GM21390 (cell line): ENCODE data around the gene PTH2R.
"Not testable (repeated sequence)": the region's sequence is repeated elsewhere in the genome, so short reads cannot be mapped to it uniquely, and the experiment has no call there.

ENCODE experiments used
- ATAC-seq: cut with Tn5 transposase; IDR thresholded peaks from one replicate; pipeline ENCODE4 v1.9.1; 2021; ENCODE audit not compliant: unreplicated experiment

The PTH2R gene

GRCh38 chr2:208482453-208483015 lies 75.9 kb downstream of the PTH2R start:
- not testable (repeated sequence) for ATAC-seq

DNA sequence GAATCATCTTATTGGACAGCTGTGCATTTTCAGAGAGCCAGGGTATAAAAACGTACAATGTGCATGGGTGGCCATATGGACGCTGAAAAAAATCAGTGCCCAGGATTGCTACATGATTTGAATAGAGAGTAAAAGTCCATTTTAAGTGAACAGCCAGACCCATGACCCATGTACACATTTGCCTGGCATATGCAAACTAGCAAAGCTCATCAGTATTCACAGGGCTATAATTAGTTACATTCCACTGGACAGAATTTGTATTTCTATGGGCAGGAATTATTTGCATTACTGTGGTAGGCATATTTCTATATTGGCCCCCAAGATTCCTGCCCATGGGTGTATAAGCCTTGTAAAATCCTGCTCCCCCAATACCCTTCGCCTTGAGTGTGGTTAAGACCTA lies 78.8 kb downstream of the PTH2R start:
- ATAC-seq: no peak

DNA sequence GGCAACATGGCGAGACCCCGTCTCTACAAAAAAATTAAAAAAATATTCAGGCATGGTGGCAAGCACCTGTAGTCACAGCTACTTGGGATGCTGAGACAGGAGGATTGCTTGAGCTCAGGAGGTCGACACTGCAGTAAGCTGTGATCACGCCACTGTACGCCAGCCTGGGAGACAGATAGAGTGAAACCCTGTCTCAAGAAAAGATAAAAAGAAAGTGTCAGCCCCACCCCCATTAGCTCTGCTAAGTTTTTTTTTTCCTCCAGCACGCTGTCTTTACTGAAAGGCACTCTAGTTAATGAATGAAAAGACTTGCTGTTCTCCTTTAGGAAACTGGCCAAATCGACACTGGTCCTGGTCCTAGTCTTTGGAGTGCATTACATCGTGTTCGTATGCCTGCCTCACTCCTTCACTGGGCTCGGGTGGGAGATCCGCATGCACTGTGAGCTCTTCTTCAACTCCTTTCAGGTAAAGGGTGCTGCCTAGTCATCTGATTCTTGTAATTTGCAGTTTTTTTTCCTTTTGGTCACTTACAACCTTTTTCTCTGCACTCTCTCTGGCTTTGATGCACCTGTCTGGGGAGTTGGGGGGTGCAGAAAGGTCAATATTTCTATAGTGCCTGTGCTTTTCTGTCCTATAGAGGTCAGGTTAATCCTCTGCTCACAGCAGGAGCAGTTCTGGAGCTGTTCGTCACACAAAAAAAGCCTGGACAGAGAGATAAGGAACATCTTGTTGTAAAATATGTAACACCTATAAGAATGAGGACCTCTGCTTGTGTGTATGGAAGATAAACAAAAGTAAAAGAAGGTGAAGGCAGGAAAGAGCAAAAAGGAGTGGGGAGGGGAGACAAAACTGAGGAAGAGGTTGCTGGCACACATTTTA lies 82.3 kb downstream of the PTH2R start:
- ATAC-seq: no peak

- no peak for ATAC-seq
Measured at GRCh38 chr2:208489687-208490086, 83.1 kb downstream of the PTH2R start.

DNA sequence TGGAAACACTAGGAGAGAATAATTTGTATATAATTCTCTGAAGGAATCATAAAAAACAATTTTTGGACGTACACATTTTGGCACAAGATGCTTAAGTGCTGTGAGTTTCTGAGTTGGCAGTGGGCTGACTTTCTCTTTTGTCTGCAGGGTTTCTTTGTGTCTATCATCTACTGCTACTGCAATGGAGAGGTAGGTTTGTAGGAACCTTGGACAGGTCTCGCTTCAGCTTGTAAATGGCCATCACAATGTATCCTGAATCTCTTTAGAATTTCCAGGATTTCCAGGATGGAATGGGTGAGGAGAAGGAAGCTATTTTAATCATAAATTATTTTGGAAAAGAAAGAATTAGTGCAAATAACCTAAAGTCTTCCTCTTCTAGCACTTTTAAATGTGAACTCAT lies 83.9 kb downstream of the PTH2R start:
- ATAC-seq: no peak

DNA sequence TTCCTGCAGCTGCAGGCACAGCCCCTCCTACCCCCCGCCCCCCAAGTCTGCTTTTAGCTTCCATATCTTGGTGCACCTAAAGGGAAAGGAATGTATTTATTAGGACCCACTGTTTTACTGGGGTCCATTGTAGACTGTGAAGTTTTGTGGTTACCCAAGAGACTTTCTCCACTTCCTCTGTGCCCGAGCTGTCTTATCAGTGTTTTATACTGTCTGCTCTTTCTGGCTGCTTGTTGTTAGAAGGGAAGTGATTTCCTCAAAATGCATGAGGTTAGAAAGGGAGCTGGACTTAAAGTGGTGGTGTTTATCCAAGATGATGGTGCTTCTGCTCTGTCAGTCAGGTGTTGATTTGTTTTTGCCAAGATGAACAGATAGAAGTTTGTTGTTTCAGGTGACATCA lies 85.0 kb downstream of the PTH2R start:
- no peak for ATAC-seq

- ATAC-seq: no peak
Measured at GRCh38 chr2:208492069-208492468, 85.5 kb downstream of the PTH2R start.

GRCh38 chr2:208493186-208493585 lies 86.6 kb downstream of the PTH2R start:
- ATAC-seq: no peak

- no peak for ATAC-seq
Measured at GRCh38 chr2:208496129-208496528, 89.5 kb downstream of the PTH2R start.

DNA sequence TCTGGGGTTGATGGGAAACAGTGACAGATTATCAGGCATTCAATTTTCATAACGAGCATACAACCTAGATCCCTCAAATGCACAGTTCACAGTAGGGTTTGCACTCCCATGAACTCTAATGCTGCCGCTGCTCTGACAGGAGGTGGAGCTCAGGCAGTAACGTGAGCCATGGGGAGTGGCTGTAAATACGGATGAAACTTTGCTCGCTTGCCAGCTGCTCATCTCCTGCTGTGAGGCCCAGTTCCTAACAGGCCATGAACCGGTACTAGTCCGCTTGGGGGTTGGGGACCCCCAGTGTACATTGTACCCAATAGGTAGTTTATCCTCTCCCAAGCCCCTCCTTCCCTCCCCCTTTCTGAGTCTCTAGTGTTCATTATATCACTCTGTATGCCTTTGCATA lies 94.6 kb downstream of the PTH2R start:
- no peak for ATAC-seq

- ATAC-seq: no peak
Measured at GRCh38 chr2:208502288-208502687, 95.7 kb downstream of the PTH2R start.

GRCh38 chr2:208505365-208505764 lies 98.8 kb downstream of the PTH2R start:
- not testable (repeated sequence) for ATAC-seq

GRCh38 chr2:208509586-208509985 lies 103.0 kb downstream of the PTH2R start:
- ATAC-seq: no peak

DNA sequence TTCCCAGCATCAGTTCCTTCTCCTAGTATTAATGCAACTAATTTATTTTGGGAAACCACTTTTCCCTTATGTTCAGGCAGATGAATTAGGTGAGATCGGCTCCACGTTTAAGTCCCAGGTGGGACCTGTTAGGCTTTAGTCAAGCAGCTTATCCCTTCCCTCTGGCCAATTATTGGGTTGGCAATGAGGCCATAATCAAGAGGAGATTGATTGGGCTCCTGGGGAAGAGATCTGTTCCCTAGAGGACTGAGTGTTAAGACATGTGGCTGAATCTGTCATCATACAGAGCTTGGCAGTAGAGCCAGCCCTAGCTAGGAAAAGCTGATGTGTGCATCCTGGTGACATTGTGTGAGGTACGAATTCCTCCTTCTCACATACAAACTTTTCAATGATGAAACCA lies 104.4 kb downstream of the PTH2R start:
- ATAC-seq: no peak

DNA sequence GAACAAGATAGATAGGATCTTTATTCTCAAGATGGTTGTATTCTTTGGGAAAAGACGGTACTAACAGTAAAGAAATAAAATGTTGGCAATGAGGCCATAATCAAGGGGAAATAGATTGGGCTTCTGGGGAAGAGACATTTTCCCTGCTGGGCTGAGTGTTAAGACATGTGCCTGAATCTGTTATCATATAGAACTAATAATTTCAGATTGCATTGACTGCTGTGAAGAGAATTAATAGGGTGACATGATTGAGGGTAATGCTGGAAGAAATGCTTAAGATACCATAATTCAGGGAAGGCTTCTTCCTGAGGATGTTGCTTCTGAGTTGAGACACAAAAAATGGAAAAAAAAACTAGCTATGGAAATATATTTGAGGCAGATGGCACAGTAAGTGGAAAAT lies 105.0 kb downstream of the PTH2R start:
- no peak for ATAC-seq

DNA sequence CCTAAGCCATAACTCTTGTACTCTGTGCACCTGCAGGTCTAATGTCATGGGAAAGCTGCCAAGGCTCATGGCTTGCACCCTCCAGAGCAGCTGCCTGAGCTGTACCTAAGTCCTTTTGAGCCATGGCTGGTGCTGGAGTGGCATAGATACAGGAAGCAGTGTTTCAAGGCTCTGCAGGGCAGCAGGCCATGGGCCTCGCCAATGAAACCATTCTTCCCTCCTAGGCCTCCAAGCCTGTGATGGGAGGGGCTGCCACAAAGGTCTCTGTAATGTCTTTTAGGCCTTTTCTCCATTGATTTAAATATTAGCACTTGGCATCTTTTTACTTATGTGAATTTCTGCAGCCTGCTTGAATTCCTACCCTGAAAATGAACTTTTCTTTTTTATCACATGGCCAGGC lies 108.5 kb downstream of the PTH2R start:
- no peak for ATAC-seq

GRCh38 chr2:208523069-208523468 lies 116.5 kb downstream of the PTH2R start:
- ATAC-seq: not testable (repeated sequence)

GRCh38 chr2:208525165-208525564 lies 118.6 kb downstream of the PTH2R start:
- not testable (repeated sequence) for ATAC-seq

GRCh38 chr2:208529796-208530195 lies 123.2 kb downstream of the PTH2R start:
- no peak for ATAC-seq

DNA sequence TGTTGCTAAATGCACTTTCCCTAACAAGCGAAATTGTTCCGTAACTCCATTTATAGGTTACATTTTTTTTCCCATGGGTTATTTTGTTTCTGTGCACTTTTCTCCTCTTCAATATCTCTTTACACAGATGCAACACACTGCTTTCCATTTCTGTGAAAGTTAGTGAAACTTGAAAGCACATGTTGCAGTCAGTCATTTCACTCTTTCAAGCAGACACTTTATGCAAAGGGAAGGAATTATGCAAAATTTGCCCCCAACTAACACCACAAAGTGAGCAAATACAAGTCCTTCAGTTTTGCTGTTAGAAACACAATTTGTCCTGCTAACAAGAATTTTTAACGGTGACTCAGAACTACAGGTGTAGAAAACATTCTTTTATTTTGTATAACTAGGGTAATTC lies 124.8 kb downstream of the PTH2R start:
- peak; percentile 57 for ATAC-seq

DNA sequence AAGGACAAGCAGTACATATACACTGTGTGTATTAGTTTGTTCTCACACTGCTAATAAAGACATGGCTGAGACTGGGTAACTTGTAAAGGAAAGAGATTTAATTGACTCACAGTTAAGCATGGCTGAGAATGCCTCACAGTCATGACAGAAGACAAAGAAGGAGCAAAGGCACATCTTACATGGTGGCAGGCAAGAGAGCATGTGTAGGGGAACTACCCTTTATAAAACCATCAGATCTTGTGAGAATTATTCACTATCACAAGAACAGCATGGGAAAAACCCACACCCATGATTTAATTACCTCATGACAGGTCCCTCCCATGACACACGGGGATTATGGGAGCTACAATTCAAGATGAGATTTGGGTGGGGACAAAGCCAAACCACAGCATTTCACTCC lies 129.0 kb downstream of the PTH2R start:
- ATAC-seq: not testable (repeated sequence)

DNA sequence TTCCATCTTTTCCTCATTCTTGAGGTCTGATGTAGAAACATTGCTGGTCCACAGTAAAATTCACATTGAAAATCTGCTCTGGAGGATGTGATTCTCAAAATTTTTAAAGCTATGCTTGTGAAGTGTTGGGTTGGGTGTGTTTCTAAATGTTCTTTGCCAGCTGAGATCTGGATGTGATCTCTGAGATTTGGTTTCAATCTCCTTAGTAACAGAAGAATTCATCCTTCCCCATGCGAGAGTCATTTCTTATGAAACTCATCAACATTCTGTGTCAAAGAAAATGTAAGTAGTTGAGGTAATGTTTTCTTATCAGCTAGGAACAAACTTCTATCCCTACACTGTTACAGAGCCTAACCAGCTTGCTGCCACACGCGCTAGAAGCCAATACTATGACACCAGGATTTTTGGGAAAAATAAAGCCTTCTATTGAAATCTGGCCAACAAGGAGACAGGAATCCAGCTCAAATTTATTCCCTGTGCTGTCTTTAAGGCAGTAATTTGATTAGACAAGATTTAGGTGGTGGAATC lies 134.9 kb downstream of the PTH2R start:
- ATAC-seq: no peak
